ENCODE results near the gene GLG1. TPM values are rescaled to one million over a fixed set of nuclear protein-coding genes. Genes with fewer than 3 reads are reported as not detected.

Gene GLG1
- total and polyA plus RNA-seq, 4 donors = 22.2 to 71.5 (median 47.9) TPM

DNA sequence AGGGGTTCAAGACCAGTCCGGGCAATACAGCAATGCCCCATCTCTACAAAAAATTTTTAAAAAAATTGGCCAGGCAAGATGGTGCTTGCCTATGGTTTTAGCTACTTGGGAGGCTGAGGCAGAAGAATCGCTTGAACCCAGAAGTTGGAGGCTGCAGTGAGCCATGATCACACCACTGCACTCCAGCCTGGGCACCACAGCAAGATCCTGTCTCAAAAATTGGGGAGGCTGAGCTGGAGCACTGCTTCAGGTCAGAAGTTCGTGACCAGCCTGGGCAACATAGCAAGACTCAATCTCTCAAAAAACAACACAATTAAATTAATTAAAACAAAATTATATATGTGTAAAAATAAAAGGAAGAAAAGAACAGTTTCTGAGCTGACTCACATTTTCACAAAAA is 110.9 kb downstream of the GLG1 start (continued):
- TF ChIP-seq, protein P1, sequence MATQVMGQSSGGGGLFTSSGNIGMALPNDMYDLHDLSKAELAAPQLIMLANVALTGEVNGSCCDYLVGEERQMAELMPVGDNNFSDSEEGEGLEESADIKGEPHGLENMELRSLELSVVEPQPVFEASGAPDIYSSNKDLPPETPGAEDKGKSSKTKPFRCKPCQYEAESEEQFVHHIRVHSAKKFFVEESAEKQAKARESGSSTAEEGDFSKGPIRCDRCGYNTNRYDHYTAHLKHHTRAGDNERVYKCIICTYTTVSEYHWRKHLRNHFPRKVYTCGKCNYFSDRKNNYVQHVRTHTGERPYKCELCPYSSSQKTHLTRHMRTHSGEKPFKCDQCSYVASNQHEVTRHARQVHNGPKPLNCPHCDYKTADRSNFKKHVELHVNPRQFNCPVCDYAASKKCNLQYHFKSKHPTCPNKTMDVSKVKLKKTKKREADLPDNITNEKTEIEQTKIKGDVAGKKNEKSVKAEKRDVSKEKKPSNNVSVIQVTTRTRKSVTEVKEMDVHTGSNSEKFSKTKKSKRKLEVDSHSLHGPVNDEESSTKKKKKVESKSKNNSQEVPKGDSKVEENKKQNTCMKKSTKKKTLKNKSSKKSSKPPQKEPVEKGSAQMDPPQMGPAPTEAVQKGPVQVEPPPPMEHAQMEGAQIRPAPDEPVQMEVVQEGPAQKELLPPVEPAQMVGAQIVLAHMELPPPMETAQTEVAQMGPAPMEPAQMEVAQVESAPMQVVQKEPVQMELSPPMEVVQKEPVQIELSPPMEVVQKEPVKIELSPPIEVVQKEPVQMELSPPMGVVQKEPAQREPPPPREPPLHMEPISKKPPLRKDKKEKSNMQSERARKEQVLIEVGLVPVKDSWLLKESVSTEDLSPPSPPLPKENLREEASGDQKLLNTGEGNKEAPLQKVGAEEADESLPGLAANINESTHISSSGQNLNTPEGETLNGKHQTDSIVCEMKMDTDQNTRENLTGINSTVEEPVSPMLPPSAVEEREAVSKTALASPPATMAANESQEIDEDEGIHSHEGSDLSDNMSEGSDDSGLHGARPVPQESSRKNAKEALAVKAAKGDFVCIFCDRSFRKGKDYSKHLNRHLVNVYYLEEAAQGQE (IDR thresholded peaks at IDR 0.05) = no peak

DNA sequence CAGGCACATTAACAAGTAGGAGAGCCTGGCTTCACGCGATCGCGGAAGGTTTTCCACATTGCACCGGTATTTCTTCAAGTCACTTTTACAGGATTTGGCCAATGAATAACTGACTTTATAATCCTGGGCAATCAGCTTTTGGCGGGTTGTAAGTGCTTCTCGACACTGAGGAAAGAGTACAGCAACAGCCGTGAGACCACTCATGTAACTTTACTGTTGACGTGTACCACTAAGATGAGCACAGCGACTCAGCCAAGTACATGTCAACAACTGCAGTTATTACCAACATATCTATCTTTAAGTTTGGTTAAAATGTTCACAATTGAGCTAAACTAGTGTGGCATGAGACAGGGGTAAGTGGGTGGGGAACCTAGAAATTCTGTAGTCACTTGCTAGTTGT is 113.9 kb downstream of the GLG1 start:
- no peak for TF ChIP-seq NR2F2 (IDR thresholded peaks at IDR 0.05)
- TF ChIP-seq FOXA1 (IDR thresholded peaks at IDR 0.05) = no peak
- no peak for TF ChIP-seq TAF1 (conservative IDR thresholded peaks at IDR 0.05)
- TF ChIP-seq GABPA (IDR thresholded peaks at IDR 0.05 in 1 of 2, conservative IDR thresholded peaks at IDR 0.05 in 1 of 2) = no peak
- TF ChIP-seq RAD21 (IDR thresholded peaks at IDR 0.05) = no peak
- no peak for TF ChIP-seq YY1 (IDR thresholded peaks at IDR 0.05)
- TF ChIP-seq, protein P2, sequence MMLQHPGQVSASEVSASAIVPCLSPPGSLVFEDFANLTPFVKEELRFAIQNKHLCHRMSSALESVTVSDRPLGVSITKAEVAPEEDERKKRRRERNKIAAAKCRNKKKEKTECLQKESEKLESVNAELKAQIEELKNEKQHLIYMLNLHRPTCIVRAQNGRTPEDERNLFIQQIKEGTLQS (IDR thresholded peaks at IDR 0.05) = no peak
- TF ChIP-seq JUND (IDR thresholded peaks at IDR 0.05) = no peak
- no peak for TF ChIP-seq RXRA (IDR thresholded peaks at IDR 0.05)
- H3K36me3 ChIP-seq (ENCODE audit: control insufficient read depth in 4 of 4, insufficient read depth in 3 of 4, low read depth in 1 of 4, low read length in 3 of 4) = peaks cover 0 to 29% (median 20%) of the 10 kb centered on the region in 4 donors

DNA sequence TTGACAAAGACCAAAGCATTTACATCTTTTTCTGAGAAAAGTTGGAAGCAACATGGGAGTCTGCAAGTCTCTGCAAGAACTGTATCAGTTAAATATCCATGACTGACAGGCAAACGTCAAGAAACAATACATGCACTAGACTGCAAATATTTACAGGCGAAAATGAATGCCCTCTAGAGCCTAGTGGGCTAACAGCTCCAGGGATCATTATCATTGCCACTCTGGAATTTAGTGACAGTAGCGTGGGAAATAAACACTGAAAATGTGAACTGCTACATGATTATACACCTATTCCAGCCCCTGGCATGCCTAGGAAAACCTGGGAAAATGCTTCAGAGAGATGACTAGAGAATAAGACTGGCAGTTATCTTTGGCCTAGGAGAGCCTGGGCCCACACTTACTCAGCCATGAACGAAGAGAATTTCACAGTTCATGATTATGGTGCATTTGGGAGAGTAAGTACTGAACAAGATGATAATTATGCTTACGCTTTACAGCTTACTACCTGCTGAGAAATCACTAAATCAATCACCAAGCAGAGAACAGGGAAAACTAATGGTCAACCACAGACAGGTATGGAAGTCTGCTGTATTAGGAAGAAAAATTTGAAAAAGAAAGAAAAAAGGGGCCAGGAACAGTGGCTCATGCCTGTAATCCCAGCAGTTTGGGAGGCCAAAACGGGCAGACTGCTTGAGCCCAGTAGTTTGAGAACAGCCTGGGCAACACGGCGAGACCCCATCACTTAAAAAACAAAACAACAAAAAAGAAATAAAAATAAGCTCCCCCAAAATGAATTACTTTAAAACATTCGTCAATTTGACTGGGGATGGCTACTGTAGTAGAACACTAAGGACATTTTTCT is 119.0 kb downstream of the GLG1 start:
- peaks cover 4 to 34% (median 32%) of the 10 kb centered on the region in 4 donors for H3K36me3 ChIP-seq (ENCODE audit: control insufficient read depth in 4 of 4, insufficient read depth in 3 of 4, low read depth in 1 of 4, low read length in 3 of 4)
- 93% methylated on average over 9 of the region's 9 CpGs for WGBS

More for the DNA sequence above, 113.9 kb downstream of the GLG1 start:
- H3K27ac ChIP-seq (ENCODE audit: low read depth in 1 of 2, low read length in 2 of 2) = no peak overlapping the region
- no peak overlapping the region for H3K4me3 ChIP-seq (ENCODE audit: low read depth in 1 of 3, low read length in 3 of 3)
- DNase-seq (ENCODE audit: low spot score) = no peak
- H3K4me1 ChIP-seq (ENCODE audit: control insufficient read depth in 4 of 4, insufficient read depth in 4 of 4, low read length in 3 of 4) = no peaks in the 10 kb centered on the region
- H3K9me3 ChIP-seq (ENCODE audit: control insufficient read depth in 4 of 4, low read length in 3 of 4) = no peaks in the 10 kb centered on the region
- H3K27me3 ChIP-seq (ENCODE audit: control insufficient read depth in 4 of 4, insufficient read depth in 4 of 4, low read length in 3 of 4) = no peaks in the 10 kb centered on the region
- 96% methylated on average over 10 of the region's 10 CpGs for WGBS
- no peak overlapping the region for H3K9ac ChIP-seq (ENCODE audit: low read depth in 1 of 2, low read length in 2 of 2)

DNA sequence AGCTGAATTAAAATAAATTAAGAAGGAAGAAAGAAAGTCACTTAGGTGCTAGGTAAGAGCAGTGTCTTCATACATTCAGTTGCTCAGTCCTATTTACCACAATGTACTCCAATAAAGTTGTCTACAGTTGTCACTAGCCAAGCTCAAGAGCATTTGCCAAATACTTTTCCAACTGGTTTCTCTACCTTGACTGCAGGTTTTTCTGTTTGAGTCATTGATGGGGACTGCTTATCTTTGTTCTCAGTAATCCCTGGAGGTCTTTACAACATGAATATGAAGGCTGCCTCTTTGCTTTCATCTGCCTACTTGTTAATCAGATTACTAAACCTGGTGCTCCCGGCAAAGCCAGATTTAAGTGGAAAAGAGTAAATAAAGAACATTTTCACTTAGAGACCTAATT is 121.0 kb downstream of the GLG1 start:
- no peak overlapping the region for H3K4me3 ChIP-seq (ENCODE audit: low read depth in 1 of 3, low read length in 3 of 3)
- no peaks in the 10 kb centered on the region for H3K27me3 ChIP-seq (ENCODE audit: control insufficient read depth in 4 of 4, insufficient read depth in 4 of 4, low read length in 3 of 4)
- no peak for DNase-seq (ENCODE audit: low spot score)
- no peak for TF ChIP-seq GABPA (IDR thresholded peaks at IDR 0.05 in 1 of 2, conservative IDR thresholded peaks at IDR 0.05 in 1 of 2)
- H3K27ac ChIP-seq (ENCODE audit: low read depth in 1 of 2, low read length in 2 of 2) = no peak overlapping the region
- H3K36me3 ChIP-seq (ENCODE audit: control insufficient read depth in 4 of 4, insufficient read depth in 3 of 4, low read depth in 1 of 4, low read length in 3 of 4) = peaks cover 4 to 42% (median 30%) of the 10 kb centered on the region in 4 donors
- 73% methylated on average over 1 of the region's 1 CpG for WGBS
- peaks cover 0 to 1% (median 0%) of the 10 kb centered on the region in 4 donors for H3K4me1 ChIP-seq (ENCODE audit: control insufficient read depth in 4 of 4, insufficient read depth in 4 of 4, low read length in 3 of 4)
- H3K9ac ChIP-seq (ENCODE audit: low read depth in 1 of 2, low read length in 2 of 2) = no peak overlapping the region
- no peaks in the 10 kb centered on the region for H3K9me3 ChIP-seq (ENCODE audit: control insufficient read depth in 4 of 4, low read length in 3 of 4)

More for the DNA sequence above, 119.0 kb downstream of the GLG1 start:
- no peak for DNase-seq (ENCODE audit: low spot score)
- Histone ChIP-seq H3K27ac (ENCODE audit: low read depth in 1 of 2, low read length in 2 of 2) (no peak overlapping the region), H3K9me3 (ENCODE audit: control insufficient read depth in 4 of 4, low read length in 3 of 4) (no peaks in the 10 kb centered on the region), H3K4me3 (ENCODE audit: low read depth in 1 of 3, low read length in 3 of 3) (no peak overlapping the region), H3K4me1 (ENCODE audit: control insufficient read depth in 4 of 4, insufficient read depth in 4 of 4, low read length in 3 of 4) (peaks cover 0 to 1% (median 0%) of the 10 kb centered on the region in 4 donors), H3K27me3 (ENCODE audit: control insufficient read depth in 4 of 4, insufficient read depth in 4 of 4, low read length in 3 of 4) (no peaks in the 10 kb centered on the region), H3K9ac (ENCODE audit: low read depth in 1 of 2, low read length in 2 of 2) (no peak overlapping the region)
- no peak for TF ChIP-seq HNF4A (conservative IDR thresholded peaks at IDR 0.05)
